Measurements from ENCODE around the gene GPR156. TPM values are rescaled to one million over a fixed set of nuclear protein-coding genes. Genes with fewer than 3 reads are reported as not detected.

The GPR156 gene
- total RNA-seq, 4 donors from 2014 or later: not detected

DNA sequence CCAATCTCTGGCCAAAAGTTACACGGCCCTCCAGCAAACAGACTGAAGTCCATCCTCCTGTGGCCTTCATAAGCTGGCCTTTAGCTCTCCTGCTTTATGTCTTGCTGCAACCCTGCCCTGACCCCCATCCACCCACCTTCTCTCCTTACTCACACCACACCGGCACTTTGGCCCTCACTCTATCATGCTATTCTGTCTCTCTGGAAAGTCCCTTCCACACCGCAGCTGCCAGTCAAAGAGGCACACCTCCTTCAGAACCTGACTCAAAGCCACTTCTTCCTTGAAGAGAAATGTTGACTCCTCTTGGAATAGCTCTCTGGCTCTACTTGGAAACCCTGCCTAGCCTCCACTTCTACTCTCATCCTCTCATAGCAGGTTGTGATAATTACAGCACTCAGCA is 4.5 kb downstream of the GPR156 start:
- Histone ChIP-seq H3K36me3 (no peaks in the 10 kb centered on the region), H3K9me3 (no peaks in the 10 kb centered on the region), H3K4me1 (peaks cover 0 to 10% (median 4%) of the 10 kb centered on the region in 4 donors), H3K4me3 (no peak overlapping the region), H3K27ac (no peak overlapping the region), H3K27me3 (no peaks in the 10 kb centered on the region)
- no peak for DNase-seq
- TF ChIP-seq, protein P1, sequence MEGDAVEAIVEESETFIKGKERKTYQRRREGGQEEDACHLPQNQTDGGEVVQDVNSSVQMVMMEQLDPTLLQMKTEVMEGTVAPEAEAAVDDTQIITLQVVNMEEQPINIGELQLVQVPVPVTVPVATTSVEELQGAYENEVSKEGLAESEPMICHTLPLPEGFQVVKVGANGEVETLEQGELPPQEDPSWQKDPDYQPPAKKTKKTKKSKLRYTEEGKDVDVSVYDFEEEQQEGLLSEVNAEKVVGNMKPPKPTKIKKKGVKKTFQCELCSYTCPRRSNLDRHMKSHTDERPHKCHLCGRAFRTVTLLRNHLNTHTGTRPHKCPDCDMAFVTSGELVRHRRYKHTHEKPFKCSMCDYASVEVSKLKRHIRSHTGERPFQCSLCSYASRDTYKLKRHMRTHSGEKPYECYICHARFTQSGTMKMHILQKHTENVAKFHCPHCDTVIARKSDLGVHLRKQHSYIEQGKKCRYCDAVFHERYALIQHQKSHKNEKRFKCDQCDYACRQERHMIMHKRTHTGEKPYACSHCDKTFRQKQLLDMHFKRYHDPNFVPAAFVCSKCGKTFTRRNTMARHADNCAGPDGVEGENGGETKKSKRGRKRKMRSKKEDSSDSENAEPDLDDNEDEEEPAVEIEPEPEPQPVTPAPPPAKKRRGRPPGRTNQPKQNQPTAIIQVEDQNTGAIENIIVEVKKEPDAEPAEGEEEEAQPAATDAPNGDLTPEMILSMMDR (IDR thresholded peaks at IDR 0.05): no peak
- no peak for TF ChIP-seq POLR2A (IDR thresholded peaks at IDR 0.05)

- no peaks in the 10 kb centered on the region for H3K27me3 ChIP-seq
- no peaks in the 10 kb centered on the region for H3K36me3 ChIP-seq
- TF ChIP-seq, protein P1 (IDR thresholded peaks at IDR 0.05): no peak
- TF ChIP-seq POLR2A (IDR thresholded peaks at IDR 0.05): no peak
- peaks cover 0 to 4% (median 1%) of the 10 kb centered on the region in 4 donors for H3K4me1 ChIP-seq
- no peak overlapping the region for H3K4me3 ChIP-seq
- H3K9me3 ChIP-seq: no peaks in the 10 kb centered on the region
- H3K27ac ChIP-seq: no peak overlapping the region
- no peak for DNase-seq
These were observed 5.0 kb downstream of the GPR156 start for GRCh38 chr3:120280026-120280425.

GRCh38 chr3:120276767-120277166 is 8.3 kb downstream of the GPR156 start:
- Histone ChIP-seq H3K27me3 (no peaks in the 10 kb centered on the region), H3K9me3 (no peaks in the 10 kb centered on the region), H3K4me1 (no peaks in the 10 kb centered on the region), H3K4me3 (no peak overlapping the region), H3K27ac (no peak overlapping the region), H3K36me3 (no peaks in the 10 kb centered on the region)
- no peak for DNase-seq
- TF ChIP-seq, protein P1 (IDR thresholded peaks at IDR 0.05): no peak
- TF ChIP-seq POLR2A (IDR thresholded peaks at IDR 0.05): no peak

DNA sequence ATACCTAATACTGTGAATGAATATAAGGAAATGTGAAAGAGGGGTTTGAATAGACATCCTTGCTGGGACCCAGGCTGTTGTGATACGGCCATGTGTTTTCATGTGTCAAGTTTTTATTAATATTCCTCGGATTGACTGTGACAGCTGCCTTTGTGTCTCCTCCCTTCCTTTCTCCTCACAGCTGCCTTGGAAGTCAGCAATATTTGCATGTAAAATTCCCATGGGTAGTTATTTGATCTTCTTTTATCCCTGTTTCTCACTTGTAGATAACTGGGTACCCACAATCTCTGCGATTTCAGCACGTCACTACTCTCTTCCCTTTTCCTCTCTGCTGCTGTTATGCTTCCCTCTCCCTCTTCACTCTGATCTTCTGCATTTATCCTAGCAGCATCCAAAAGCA is 9.4 kb downstream of the GPR156 start:
- no peaks in the 10 kb centered on the region for H3K9me3 ChIP-seq
- no peaks in the 10 kb centered on the region for H3K27me3 ChIP-seq
- no peak overlapping the region for H3K27ac ChIP-seq
- DNase-seq: no peak
- H3K36me3 ChIP-seq: no peaks in the 10 kb centered on the region
- TF ChIP-seq, protein P1 (IDR thresholded peaks at IDR 0.05): no peak
- TF ChIP-seq POLR2A (IDR thresholded peaks at IDR 0.05): no peak
- H3K4me1 ChIP-seq: no peaks in the 10 kb centered on the region
- no peak overlapping the region for H3K4me3 ChIP-seq

- Histone ChIP-seq H3K9me3 (no peaks in the 10 kb centered on the region), H3K4me3 (no peak overlapping the region), H3K36me3 (no peaks in the 10 kb centered on the region), H3K27me3 (no peaks in the 10 kb centered on the region), H3K27ac (no peak overlapping the region), H3K4me1 (no peaks in the 10 kb centered on the region)
- DNase-seq: no peak
- TF ChIP-seq, protein P1 (IDR thresholded peaks at IDR 0.05): no peak
These were observed 10.3 kb downstream of the GPR156 start for GRCh38 chr3:120274739-120275167.

GRCh38 chr3:120272286-120272685 is 12.7 kb downstream of the GPR156 start:
- Histone ChIP-seq H3K27me3 (no peaks in the 10 kb centered on the region), H3K36me3 (no peaks in the 10 kb centered on the region)
- no peak for DNase-seq

More at GRCh38 chr3:120272286-120272685, 12.7 kb downstream of the GPR156 start:
- TF ChIP-seq, protein P1 (IDR thresholded peaks at IDR 0.05): no peak
- no peak for TF ChIP-seq POLR2A (IDR thresholded peaks at IDR 0.05)
- no peak overlapping the region for H3K27ac ChIP-seq
- no peaks in the 10 kb centered on the region for H3K4me1 ChIP-seq
- no peak overlapping the region for H3K4me3 ChIP-seq
- H3K9me3 ChIP-seq: no peaks in the 10 kb centered on the region

Data from Peyer's patch (tissue), 4 donors.